ENCODE data around the gene LGSN. TPM values are rescaled to one million over a fixed set of nuclear protein-coding genes. Genes with fewer than 3 reads are reported as not detected.
"Not testable (repeated sequence)": the region's sequence is repeated elsewhere in the genome, so short reads cannot be mapped to it uniquely, and the experiment has no call there.

LGSN gene
- total RNA-seq, 1 experiment from 2014 or later, result 0.30 TPM

GRCh38 chr6:63278916-63279315 is 40.9 kb downstream of the LGSN start:
- no peak overlapping the region for H2AFZ ChIP-seq (ENCODE audit: low read depth, low read length, poor library complexity, severe bottlenecking)
- POLR2A ChIA-PET, result no interaction called here
- H3K4me1 ChIP-seq (ENCODE audit: control insufficient read depth in 1 of 2, insufficient read depth in 2 of 2, low read length in 2 of 2), result no peaks in the 10 kb centered on the region
- no peaks in the 10 kb centered on the region for H4K20me1 ChIP-seq (ENCODE audit: insufficient read depth)
- H3K27me3 ChIP-seq (ENCODE audit: insufficient read depth, low read length), result no peaks in the 10 kb centered on the region
- no peak for ATAC-seq
- H3K9me3 ChIP-seq (ENCODE audit: control insufficient read depth in 1 of 2, insufficient read depth in 1 of 2, low read depth in 1 of 2, low read length in 2 of 2), result no peaks in the 10 kb centered on the region
- CTCF ChIA-PET, result no interaction called here
- no peak for TF ChIP-seq EZH2 (IDR thresholded peaks at IDR 0.05)
- TF ChIP-seq FOSL1 (IDR thresholded peaks at IDR 0.05; ENCODE audit: low read depth), result no peak
- TF ChIP-seq CBX3 (IDR thresholded peaks at IDR 0.05; ENCODE audit: low read depth), result no peak
- TF ChIP-seq JUND (IDR thresholded peaks at IDR 0.05), result no peak
- H3K4me2 ChIP-seq (ENCODE audit: low read length), result no peak overlapping the region
- H3K4me3 ChIP-seq (replicated peaks in 1 of 2; ENCODE audit: low read depth in 1 of 2, low read length in 2 of 2), result no peak overlapping the region
- intact Hi-C loops (cut with micrococcal nuclease), result no loop called here
- H3K9ac ChIP-seq (ENCODE audit: low read length), result no peak overlapping the region
- no peaks in the 10 kb centered on the region for H3K9me2 ChIP-seq (ENCODE audit: insufficient read depth)
- H3K36me3 ChIP-seq (ENCODE audit: control insufficient read depth in 1 of 2, insufficient read depth in 2 of 2, low read length in 2 of 2), result no peaks in the 10 kb centered on the region
- RAD21 ChIA-PET (ENCODE audit: low non-redundant PET in 1 of 2, low total read pairs in 2 of 2, uncharacterized antibody in 2 of 2, unreplicated experiment in 2 of 2), result no interaction called here
- DNase-seq (ENCODE audit: low read depth, low spot score), result no peak
- BruUV-seq (replicated peaks), result no TSS peak
- H3K79me2 ChIP-seq (ENCODE audit: insufficient read depth, low read length), result no peaks in the 10 kb centered on the region
- no peak overlapping the region for H3K27ac ChIP-seq (ENCODE audit: low read depth, low read length)

- DNase-seq (ENCODE audit: low read depth, low spot score) (no peak), ATAC-seq (no peak)
- Histone ChIP-seq H3K9me2 (ENCODE audit: insufficient read depth) (no peaks in the 10 kb centered on the region), H3K27ac (ENCODE audit: low read depth, low read length) (no peak overlapping the region), H3K36me3 (ENCODE audit: control insufficient read depth in 1 of 2, insufficient read depth in 2 of 2, low read length in 2 of 2) (no peaks in the 10 kb centered on the region), H3K27me3 (ENCODE audit: insufficient read depth, low read length) (no peaks in the 10 kb centered on the region), H3K4me2 (ENCODE audit: low read length) (no peak overlapping the region), H3K4me3 (replicated peaks in 1 of 2; ENCODE audit: low read depth in 1 of 2, low read length in 2 of 2) (no peak overlapping the region), H3K9me3 (ENCODE audit: control insufficient read depth in 1 of 2, insufficient read depth in 1 of 2, low read depth in 1 of 2, low read length in 2 of 2) (no peaks in the 10 kb centered on the region), H3K79me2 (ENCODE audit: insufficient read depth, low read length) (no peaks in the 10 kb centered on the region), H4K20me1 (ENCODE audit: insufficient read depth) (no peaks in the 10 kb centered on the region), H3K4me1 (ENCODE audit: control insufficient read depth in 1 of 2, insufficient read depth in 2 of 2, low read length in 2 of 2) (no peaks in the 10 kb centered on the region), H2AFZ (ENCODE audit: low read depth, low read length, poor library complexity, severe bottlenecking) (no peak overlapping the region), H3K9ac (ENCODE audit: low read length) (no peak overlapping the region)
- no TSS peak for BruUV-seq (replicated peaks)
- no peak for TF ChIP-seq CEBPB (IDR thresholded peaks at IDR 0.05; ENCODE audit: low read depth)
- TF ChIP-seq TCF7L2 (IDR thresholded peaks at IDR 0.05; ENCODE audit: borderline replicate concordance, extremely low read depth, insufficient read depth, insufficient read length), result no peak
- TF ChIP-seq RAD21 (IDR thresholded peaks at IDR 0.05; ENCODE audit: low read depth), result no peak
- ChIA-PET RAD21 (ENCODE audit: low non-redundant PET in 1 of 2, low total read pairs in 2 of 2, uncharacterized antibody in 2 of 2, unreplicated experiment in 2 of 2) (no interaction called here), CTCF (no interaction called here), POLR2A (no interaction called here)
- intact Hi-C loops (cut with micrococcal nuclease), result no loop called here
Observed at GRCh38 chr6:63275953-63276352, 43.8 kb downstream of the LGSN start.

GRCh38 chr6:63274795-63275430 is 44.9 kb downstream of the LGSN start:
- H4K20me1 ChIP-seq (ENCODE audit: insufficient read depth); H3K27ac ChIP-seq (ENCODE audit: low read depth, low read length); H3K9me2 ChIP-seq (ENCODE audit: insufficient read depth); H3K9me3 ChIP-seq (ENCODE audit: control insufficient read depth in 1 of 2, insufficient read depth in 1 of 2, low read depth in 1 of 2, low read length in 2 of 2); RAD21 ChIA-PET (ENCODE audit: low non-redundant PET in 1 of 2, low total read pairs in 2 of 2, uncharacterized antibody in 2 of 2, unreplicated experiment in 2 of 2); H3K27me3 ChIP-seq (ENCODE audit: insufficient read depth, low read length); H3K79me2 ChIP-seq (ENCODE audit: insufficient read depth, low read length); BruUV-seq (replicated peaks); H3K4me3 ChIP-seq (replicated peaks in 1 of 2; ENCODE audit: low read depth in 1 of 2, low read length in 2 of 2); H3K4me1 ChIP-seq (ENCODE audit: control insufficient read depth in 1 of 2, insufficient read depth in 2 of 2, low read length in 2 of 2); POLR2A ChIA-PET; ATAC-seq; H3K9ac ChIP-seq (ENCODE audit: low read length); H3K36me3 ChIP-seq (ENCODE audit: control insufficient read depth in 1 of 2, insufficient read depth in 2 of 2, low read length in 2 of 2); DNase-seq (ENCODE audit: low read depth, low spot score); H2AFZ ChIP-seq (ENCODE audit: low read depth, low read length, poor library complexity, severe bottlenecking); H3K4me2 ChIP-seq (ENCODE audit: low read length): not testable (repeated sequence)
- CTCF ChIA-PET, result interaction anchor here (0.6 to 1.2 kb wide), 2 partner anchors 76 to 209 kb away, joined by 3 read pairs; no protein-coding TSS in a partner anchor
- intact Hi-C loops (cut with micrococcal nuclease), result loop anchor here (5.0 kb wide), 3 partner anchors 208 to 1123 kb away; no protein-coding TSS in a partner anchor

Data from HCT116 (cell line).